GM23338 (cell line): Measurements from ENCODE around the gene AXIN1. TPM values are rescaled to one million over a fixed set of nuclear protein-coding genes. Genes with fewer than 3 reads are reported as not detected.
A peak's percentile ranks its signal among the peaks of the same experiment; 100 is the strongest.
"Not testable (repeated sequence)": the region's sequence is repeated elsewhere in the genome, so short reads cannot be mapped to it uniquely, and the experiment has no call there.

Experiments
- ATAC-seq: fragments of 200-7000 bp; cut with Tn5 transposase; 3 replicates; pipeline ENCODE4 v1.9.1; 2020
- DNase-seq: peaks from one replicate; pipeline ENCODE4 v3.0.0-alpha.2; 2015; ENCODE audit warnings: low spot score
- H2AFZ ChIP-seq: fragments of 200-600 bp; sonication (generic); 2 replicates; pipeline ENCODE4 v1.8.0; 2016; ENCODE audit warnings: antibody characterized with exemption, mild to moderate bottlenecking, moderate library complexity
- H3F3A ChIP-seq: fragments of 200-600 bp; sonication (generic); replicated peaks from 2 replicates; pipeline ENCODE4 v1.8.0; 2017; ENCODE audit warnings: antibody characterized with exemption, mixed run types, low read depth
- H3K27ac ChIP-seq: fragments of 200-600 bp; sonication (generic); 2 replicates; pipeline ENCODE4 v1.6.1; 2016; ENCODE audit warnings: low read depth
- H3K27me3 ChIP-seq: fragments of 200-600 bp; sonication (generic); 2 replicates; pipeline ENCODE4 v1.8.0; 2016; ENCODE audit warnings: mild to moderate bottlenecking, mixed run types, moderate library complexity; ENCODE audit not compliant: insufficient read depth
- H3K36me3 ChIP-seq: fragments of 200-600 bp; sonication (generic); 2 replicates; pipeline ENCODE4 v1.8.0; 2016; ENCODE audit warnings: mild to moderate bottlenecking; ENCODE audit not compliant: insufficient read depth
- H3K4me1 ChIP-seq: fragments of 200-600 bp; sonication (generic); 2 replicates; pipeline ENCODE4 v1.8.0; 2016; ENCODE audit warnings: mild to moderate bottlenecking, moderate library complexity; ENCODE audit not compliant: insufficient read depth
- H3K4me2 ChIP-seq: fragments of 200-600 bp; sonication (generic); 2 replicates; pipeline ENCODE4 v1.7.1; 2017; ENCODE audit warnings: mixed run types
- H3K4me3 ChIP-seq: fragments of 200-600 bp; sonication (generic); 2 replicates; pipeline ENCODE4 v1.6.1; 2016; ENCODE audit warnings: mixed run types
- H3K79me2 ChIP-seq: fragments of 200-600 bp; sonication (generic); replicated peaks from 2 replicates; pipeline ENCODE4 v1.8.0; 2017; ENCODE audit warnings: mild to moderate bottlenecking; ENCODE audit not compliant: insufficient read depth
- H3K9me2 ChIP-seq: fragments of 200-600 bp; sonication (generic); 2 replicates; pipeline ENCODE4 v1.8.0; 2017; ENCODE audit not compliant: insufficient read depth
- H4K20me1 ChIP-seq: fragments of 200-600 bp; sonication (generic); replicated peaks from 2 replicates; pipeline ENCODE4 v1.8.0; 2017; ENCODE audit warnings: mild to moderate bottlenecking; ENCODE audit not compliant: insufficient read depth
- H3K27ac Mint-ChIP-seq: 2 replicates; pipeline ENCODE4 v1.8.0; 2020; ENCODE audit warnings: inconsistent platforms, mild to moderate bottlenecking, moderate library complexity, mixed read lengths
- H3K27me3 Mint-ChIP-seq: 3 replicates; pipeline ENCODE4 v1.8.0; 2022; ENCODE audit warnings: low read depth, mild to moderate bottlenecking, moderate library complexity, mixed read lengths, inconsistent platforms; ENCODE audit not compliant: insufficient read depth, poor library complexity
- H3K36me3 Mint-ChIP-seq: 3 replicates; pipeline ENCODE4 v1.8.0; 2021; ENCODE audit warnings: low read depth, mild to moderate bottlenecking, inconsistent platforms, moderate library complexity, mixed read lengths
- H3K4me1 Mint-ChIP-seq: 3 replicates; pipeline ENCODE4 v1.8.0; 2020; ENCODE audit warnings: mild to moderate bottlenecking, inconsistent platforms, mixed read lengths
- H3K4me3 Mint-ChIP-seq: 3 replicates; pipeline ENCODE4 v1.8.0; 2021; ENCODE audit warnings: moderate library complexity, mild to moderate bottlenecking, inconsistent platforms, mixed read lengths
- H3K9me3 Mint-ChIP-seq: 3 replicates; pipeline ENCODE4 v1.8.0; 2020; ENCODE audit warnings: moderate library complexity, mild to moderate bottlenecking, inconsistent platforms, mixed read lengths
- POLR2AphosphoS5 ChIP-seq: IDR thresholded peaks from 2 replicates; pipeline ENCODE4 v1.6.1; 2016; ENCODE audit warnings: antibody characterized with exemption, low read depth
- polyA plus RNA-seq: library from polyadenylated mRNA; unstranded; fragments of >200 nt; fragmentation: Nextera tagmentation; extraction: Ambion mirVana; gene quantifications from 2 replicates; pipeline ENCODE4 v1.2.1, GENCODE V29; 2016
- total RNA-seq: library from RNA; depleted of rRNA; stranded (reverse); fragments of >200 nt; shearing (Covaris generic); gene quantifications from 2 replicates; pipeline ENCODE4 v1.2.3, GENCODE V29; 2014
- TF ChIP-seq, protein P1 (sequence below): fragments of 250-450 bp; sonication (Bioruptor Pico); IDR thresholded peaks from 2 replicates; pipeline ENCODE4 v1.5.0; 2020; ENCODE audit warnings: mild to moderate bottlenecking, moderate library complexity
- TF ChIP-seq, protein P2 (sequence below): IDR thresholded peaks from one replicate; pipeline ENCODE4 v1.6.1; 2018; ENCODE audit warnings: antibody characterized with exemption; ENCODE audit not compliant: unreplicated experiment
- TF ChIP-seq, protein P3 (sequence below): IDR thresholded peaks from 2 replicates; pipeline ENCODE4 v1.6.1; 2016; ENCODE audit warnings: antibody characterized with exemption

AXIN1 gene
- total and polyA plus RNA-seq, 2 experiments from 2014 or later: 14.3 to 54.5 TPM

DNA sequence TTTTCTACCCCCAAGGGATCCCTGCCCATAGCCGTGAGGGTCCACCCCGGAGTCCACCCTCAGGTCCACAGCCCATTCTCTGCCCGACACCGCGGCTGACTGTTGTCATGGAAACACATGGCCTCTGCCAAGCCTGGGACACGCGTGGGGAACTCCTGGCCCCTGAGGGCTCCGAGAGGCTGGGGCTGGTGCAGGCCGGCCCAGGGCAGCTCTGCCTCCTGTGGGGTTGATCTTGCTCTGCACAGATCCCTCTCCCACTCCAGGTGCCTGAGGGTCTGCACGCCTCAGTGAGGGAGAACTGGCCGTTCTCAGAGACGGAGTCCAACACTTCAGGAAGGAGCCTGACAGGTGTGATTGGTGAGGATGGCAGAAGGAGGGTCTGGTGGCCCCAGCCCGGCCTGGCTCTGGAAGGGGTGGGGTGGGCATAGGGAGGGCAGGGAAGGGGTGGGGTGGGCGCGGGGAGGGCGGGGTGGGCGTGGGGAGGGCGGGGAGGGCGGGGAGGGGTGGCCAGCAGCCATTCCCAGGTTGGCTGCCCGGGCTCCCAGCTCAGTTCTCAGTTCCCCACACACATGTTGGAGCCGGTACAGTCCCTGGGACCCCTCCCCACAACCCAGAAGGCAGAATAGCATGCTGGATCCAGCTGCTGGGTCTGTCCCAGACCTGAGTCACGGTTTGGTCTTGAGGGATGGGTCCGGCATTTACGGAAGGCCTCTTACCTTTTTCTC is 11.4 kb upstream of the AXIN1 start (continued):
- TF ChIP-seq, protein P1, sequence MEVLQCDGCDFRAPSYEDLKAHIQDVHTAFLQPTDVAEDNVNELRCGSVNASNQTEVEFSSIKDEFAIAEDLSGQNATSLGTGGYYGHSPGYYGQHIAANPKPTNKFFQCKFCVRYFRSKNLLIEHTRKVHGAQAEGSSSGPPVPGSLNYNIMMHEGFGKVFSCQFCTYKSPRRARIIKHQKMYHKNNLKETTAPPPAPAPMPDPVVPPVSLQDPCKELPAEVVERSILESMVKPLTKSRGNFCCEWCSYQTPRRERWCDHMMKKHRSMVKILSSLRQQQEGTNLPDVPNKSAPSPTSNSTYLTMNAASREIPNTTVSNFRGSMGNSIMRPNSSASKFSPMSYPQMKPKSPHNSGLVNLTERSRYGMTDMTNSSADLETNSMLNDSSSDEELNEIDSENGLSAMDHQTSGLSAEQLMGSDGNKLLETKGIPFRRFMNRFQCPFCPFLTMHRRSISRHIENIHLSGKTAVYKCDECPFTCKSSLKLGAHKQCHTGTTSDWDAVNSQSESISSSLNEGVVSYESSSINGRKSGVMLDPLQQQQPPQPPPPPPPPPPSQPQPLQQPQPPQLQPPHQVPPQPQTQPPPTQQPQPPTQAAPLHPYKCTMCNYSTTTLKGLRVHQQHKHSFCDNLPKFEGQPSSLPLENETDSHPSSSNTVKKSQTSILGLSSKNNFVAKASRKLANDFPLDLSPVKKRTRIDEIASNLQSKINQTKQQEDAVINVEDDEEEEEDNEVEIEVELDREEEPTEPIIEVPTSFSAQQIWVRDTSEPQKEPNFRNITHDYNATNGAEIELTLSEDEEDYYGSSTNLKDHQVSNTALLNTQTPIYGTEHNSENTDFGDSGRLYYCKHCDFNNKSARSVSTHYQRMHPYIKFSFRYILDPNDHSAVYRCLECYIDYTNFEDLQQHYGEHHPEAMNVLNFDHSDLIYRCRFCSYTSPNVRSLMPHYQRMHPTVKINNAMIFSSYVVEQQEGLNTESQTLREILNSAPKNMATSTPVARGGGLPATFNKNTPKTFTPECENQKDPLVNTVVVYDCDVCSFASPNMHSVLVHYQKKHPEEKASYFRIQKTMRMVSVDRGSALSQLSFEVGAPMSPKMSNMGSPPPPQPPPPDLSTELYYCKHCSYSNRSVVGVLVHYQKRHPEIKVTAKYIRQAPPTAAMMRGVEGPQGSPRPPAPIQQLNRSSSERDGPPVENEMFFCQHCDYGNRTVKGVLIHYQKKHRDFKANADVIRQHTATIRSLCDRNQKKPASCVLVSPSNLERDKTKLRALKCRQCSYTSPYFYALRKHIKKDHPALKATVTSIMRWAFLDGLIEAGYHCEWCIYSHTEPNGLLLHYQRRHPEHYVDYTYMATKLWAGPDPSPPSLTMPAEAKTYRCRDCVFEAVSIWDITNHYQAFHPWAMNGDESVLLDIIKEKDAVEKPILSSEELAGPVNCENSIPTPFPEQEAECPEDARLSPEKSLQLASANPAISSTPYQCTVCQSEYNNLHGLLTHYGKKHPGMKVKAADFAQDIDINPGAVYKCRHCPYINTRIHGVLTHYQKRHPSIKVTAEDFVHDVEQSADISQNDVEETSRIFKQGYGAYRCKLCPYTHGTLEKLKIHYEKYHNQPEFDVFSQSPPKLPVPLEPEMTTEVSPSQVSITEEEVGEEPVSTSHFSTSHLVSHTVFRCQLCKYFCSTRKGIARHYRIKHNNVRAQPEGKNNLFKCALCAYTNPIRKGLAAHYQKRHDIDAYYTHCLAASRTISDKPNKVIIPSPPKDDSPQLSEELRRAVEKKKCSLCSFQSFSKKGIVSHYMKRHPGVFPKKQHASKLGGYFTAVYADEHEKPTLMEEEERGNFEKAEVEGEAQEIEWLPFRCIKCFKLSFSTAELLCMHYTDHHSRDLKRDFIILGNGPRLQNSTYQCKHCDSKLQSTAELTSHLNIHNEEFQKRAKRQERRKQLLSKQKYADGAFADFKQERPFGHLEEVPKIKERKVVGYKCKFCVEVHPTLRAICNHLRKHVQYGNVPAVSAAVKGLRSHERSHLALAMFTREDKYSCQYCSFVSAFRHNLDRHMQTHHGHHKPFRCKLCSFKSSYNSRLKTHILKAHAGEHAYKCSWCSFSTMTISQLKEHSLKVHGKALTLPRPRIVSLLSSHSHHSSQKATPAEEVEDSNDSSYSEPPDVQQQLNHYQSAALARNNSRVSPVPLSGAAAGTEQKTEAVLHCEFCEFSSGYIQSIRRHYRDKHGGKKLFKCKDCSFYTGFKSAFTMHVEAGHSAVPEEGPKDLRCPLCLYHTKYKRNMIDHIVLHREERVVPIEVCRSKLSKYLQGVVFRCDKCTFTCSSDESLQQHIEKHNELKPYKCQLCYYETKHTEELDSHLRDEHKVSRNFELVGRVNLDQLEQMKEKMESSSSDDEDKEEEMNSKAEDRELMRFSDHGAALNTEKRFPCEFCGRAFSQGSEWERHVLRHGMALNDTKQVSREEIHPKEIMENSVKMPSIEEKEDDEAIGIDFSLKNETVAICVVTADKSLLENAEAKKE (CRISPR knock-in tag): no peak
- TF ChIP-seq, protein P2, sequence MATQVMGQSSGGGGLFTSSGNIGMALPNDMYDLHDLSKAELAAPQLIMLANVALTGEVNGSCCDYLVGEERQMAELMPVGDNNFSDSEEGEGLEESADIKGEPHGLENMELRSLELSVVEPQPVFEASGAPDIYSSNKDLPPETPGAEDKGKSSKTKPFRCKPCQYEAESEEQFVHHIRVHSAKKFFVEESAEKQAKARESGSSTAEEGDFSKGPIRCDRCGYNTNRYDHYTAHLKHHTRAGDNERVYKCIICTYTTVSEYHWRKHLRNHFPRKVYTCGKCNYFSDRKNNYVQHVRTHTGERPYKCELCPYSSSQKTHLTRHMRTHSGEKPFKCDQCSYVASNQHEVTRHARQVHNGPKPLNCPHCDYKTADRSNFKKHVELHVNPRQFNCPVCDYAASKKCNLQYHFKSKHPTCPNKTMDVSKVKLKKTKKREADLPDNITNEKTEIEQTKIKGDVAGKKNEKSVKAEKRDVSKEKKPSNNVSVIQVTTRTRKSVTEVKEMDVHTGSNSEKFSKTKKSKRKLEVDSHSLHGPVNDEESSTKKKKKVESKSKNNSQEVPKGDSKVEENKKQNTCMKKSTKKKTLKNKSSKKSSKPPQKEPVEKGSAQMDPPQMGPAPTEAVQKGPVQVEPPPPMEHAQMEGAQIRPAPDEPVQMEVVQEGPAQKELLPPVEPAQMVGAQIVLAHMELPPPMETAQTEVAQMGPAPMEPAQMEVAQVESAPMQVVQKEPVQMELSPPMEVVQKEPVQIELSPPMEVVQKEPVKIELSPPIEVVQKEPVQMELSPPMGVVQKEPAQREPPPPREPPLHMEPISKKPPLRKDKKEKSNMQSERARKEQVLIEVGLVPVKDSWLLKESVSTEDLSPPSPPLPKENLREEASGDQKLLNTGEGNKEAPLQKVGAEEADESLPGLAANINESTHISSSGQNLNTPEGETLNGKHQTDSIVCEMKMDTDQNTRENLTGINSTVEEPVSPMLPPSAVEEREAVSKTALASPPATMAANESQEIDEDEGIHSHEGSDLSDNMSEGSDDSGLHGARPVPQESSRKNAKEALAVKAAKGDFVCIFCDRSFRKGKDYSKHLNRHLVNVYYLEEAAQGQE: no peak
- no peak for TF ChIP-seq POLR2AphosphoS5

DNA sequence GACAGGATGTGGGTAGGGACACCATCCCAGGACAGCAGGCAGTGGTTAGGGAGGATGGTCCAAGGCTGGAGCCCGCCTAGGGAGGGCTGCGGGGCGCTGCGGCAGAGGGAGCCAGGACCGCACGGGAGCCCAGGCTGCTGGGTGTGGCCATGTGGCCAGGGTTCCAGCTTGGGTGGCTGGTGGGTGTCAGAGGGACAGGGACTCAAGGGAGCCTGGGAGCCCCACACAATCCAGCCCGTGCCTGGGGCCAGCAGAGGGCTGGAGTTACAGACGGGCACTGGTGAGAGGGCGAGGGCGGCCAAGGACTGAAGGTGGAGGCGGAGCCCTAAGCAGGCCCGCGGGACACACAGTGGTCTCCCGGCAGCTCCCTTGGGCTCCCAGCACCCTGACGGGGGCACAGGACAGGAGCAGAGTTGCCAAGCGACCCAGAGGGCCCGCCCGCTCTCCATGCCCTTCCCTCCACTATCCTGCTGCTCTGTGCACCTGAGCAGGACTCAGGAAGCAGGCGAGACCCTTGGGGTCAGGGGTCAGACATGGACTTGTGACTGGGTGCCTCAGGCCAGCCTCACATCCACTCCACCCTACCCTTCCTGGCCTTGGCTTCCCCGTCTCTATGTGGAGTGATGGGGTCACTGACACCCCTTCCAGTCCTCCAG is 10.7 kb upstream of the AXIN1 start:
- Histone ChIP-seq H3K79me2 (no peaks in the 10 kb centered on the region), H3K4me1 (no peaks in the 10 kb centered on the region), H3K4me3 (no peak overlapping the region), H3K27ac (no peak overlapping the region), H3K9me2 (no peaks in the 10 kb centered on the region), H2AFZ (no peak overlapping the region), H4K20me1 (no peaks in the 10 kb centered on the region), H3K36me3 (0 out of 2 replicates have a peak, but pooled peaks cover 4% of the 10 kb centered on the region), H3K27me3 (no peaks in the 10 kb centered on the region), H3F3A (0 out of 2 replicates have a peak, but pooled peaks cover 5% of the 10 kb centered on the region), H3K4me2 (no peak overlapping the region)
- TF ChIP-seq, protein P3, sequence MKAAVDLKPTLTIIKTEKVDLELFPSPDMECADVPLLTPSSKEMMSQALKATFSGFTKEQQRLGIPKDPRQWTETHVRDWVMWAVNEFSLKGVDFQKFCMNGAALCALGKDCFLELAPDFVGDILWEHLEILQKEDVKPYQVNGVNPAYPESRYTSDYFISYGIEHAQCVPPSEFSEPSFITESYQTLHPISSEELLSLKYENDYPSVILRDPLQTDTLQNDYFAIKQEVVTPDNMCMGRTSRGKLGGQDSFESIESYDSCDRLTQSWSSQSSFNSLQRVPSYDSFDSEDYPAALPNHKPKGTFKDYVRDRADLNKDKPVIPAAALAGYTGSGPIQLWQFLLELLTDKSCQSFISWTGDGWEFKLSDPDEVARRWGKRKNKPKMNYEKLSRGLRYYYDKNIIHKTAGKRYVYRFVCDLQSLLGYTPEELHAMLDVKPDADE: no peak
- no peak overlapping the region for H3K27ac Mint-ChIP-seq
- peak; percentile 18 for ATAC-seq
- peaks cover 25% of the 10 kb centered on the region for H3K27me3 Mint-ChIP-seq
- H3K36me3 Mint-ChIP-seq: peaks cover 8% of the 10 kb centered on the region
- H3K9me3 Mint-ChIP-seq: no peaks in the 10 kb centered on the region
- H3K4me3 Mint-ChIP-seq: no peak overlapping the region
- no peak for DNase-seq
- H3K4me1 Mint-ChIP-seq: no peaks in the 10 kb centered on the region

DNA sequence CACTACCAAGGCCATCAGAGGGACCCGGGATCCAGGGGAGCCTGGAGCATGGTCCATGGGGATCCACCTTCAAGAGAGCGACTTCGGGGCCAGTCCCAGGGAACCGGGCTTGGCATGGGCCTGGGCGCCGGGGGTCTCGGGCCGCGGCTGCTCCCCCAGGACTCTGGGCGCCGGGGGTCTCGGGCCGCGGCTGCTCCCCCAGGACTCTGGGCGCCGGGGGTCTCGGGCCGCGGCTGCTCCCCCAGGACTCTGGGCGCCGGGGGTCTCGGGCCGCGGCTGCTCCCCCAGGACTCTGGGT is 10.1 kb upstream of the AXIN1 start:
- not testable (repeated sequence) for H4K20me1 ChIP-seq, H3K27ac Mint-ChIP-seq, H3K36me3 Mint-ChIP-seq, DNase-seq, H3K27me3 ChIP-seq, H3K9me3 Mint-ChIP-seq, H3K4me1 ChIP-seq, H3K9me2 ChIP-seq, H3K4me3 Mint-ChIP-seq, H3K79me2 ChIP-seq, H3K36me3 ChIP-seq, H3F3A ChIP-seq, ATAC-seq, H3K4me1 Mint-ChIP-seq, H3K4me3 ChIP-seq, H2AFZ ChIP-seq, H3K27ac ChIP-seq, H3K4me2 ChIP-seq
- peaks cover 25% of the 10 kb centered on the region for H3K27me3 Mint-ChIP-seq
